K562 (cell line): Measurements from ENCODE around the gene RAD54L. TPM values are rescaled to one million over a fixed set of nuclear protein-coding genes. Genes with fewer than 3 reads are reported as not detected.

Experiments used
- BACH1 ChIP-seq: fragments of 200-800 bp; sonication (Bioruptor generic); IDR thresholded peaks from 2 replicates; pipeline ENCODE4 v1.6.1; 2016; ENCODE audit warnings: missing genetic modification characterization, missing compliant biosample characterization
- CTBP1 ChIP-seq: fragments of 450-650 bp; IDR thresholded peaks from 2 replicates; pipeline ENCODE4 v1.6.1; 2016; ENCODE audit warnings: borderline replicate concordance
- ETS2 ChIP-seq: IDR thresholded peaks from 2 replicates; pipeline ENCODE4 v1.6.1; 2016; ENCODE audit warnings: borderline replicate concordance, missing genetic modification characterization, mild to moderate bottlenecking, moderate library complexity, missing compliant biosample characterization; ENCODE audit not compliant: poor library complexity, severe bottlenecking
- ILF3 ChIP-seq: fragments of 450-650 bp; IDR thresholded peaks from 2 replicates; pipeline ENCODE4 v1.6.1; 2018; ENCODE audit warnings: antibody characterized with exemption, mild to moderate bottlenecking, moderate library complexity, borderline replicate concordance
- ILK ChIP-seq: fragments of 450-650 bp; IDR thresholded peaks from 2 replicates; pipeline ENCODE4 v1.6.1; 2016; ENCODE audit warnings: missing genetic modification characterization, low read depth, mild to moderate bottlenecking, missing compliant biosample characterization, moderate library complexity, borderline replicate concordance
- PRPF4 ChIP-seq: fragments of 200-400 bp; formaldehyde crosslinking; IDR thresholded peaks from one replicate; pipeline ENCODE4 v1.6.1; 2017; ENCODE audit warnings: low read length, low read depth, mild to moderate bottlenecking; ENCODE audit not compliant: insufficient read depth, poor library complexity, severe bottlenecking
- RAD21 ChIP-seq, 2 experiments: fragments of 250-450 bp in 1 of 2; fragments of 450-650 bp in 1 of 2; sonication (Bioruptor Pico) in 1 of 2; formaldehyde crosslinking in 1 of 2; IDR thresholded peaks in 1 of 2; conservative IDR thresholded peaks in 1 of 2; 2 replicates each; pipeline versions ENCODE4 v1.4.0 to v1.8.0; 2020 to 2022; ENCODE audit warnings: mild to moderate bottlenecking in 2 of 2, moderate library complexity in 1 of 2
- XRCC4 ChIP-seq: IDR thresholded peaks from one replicate; pipeline ENCODE4 v1.6.1; 2011; ENCODE audit not compliant: insufficient read depth, insufficient read length; ENCODE audit errors: extremely low read depth
- ZNF23 ChIP-seq: fragments of 250-450 bp; sonication (Bioruptor Pico); IDR thresholded peaks from 2 replicates; pipeline ENCODE4 v1.4.0; 2020; ENCODE audit warnings: mild to moderate bottlenecking
- ZNF586 ChIP-seq: fragments of 450-650 bp; formaldehyde crosslinking; conservative IDR thresholded peaks from 2 replicates; pipeline ENCODE4 v1.4.0; 2020; ENCODE audit warnings: mild to moderate bottlenecking, moderate library complexity
- ZNF785 ChIP-seq: fragments of 250-450 bp; sonication (Bioruptor Pico); IDR thresholded peaks from 2 replicates; pipeline ENCODE4 v1.4.0; 2020; ENCODE audit warnings: mild to moderate bottlenecking
- polyA plus RNA-seq, 8 experiments: library from polyadenylated mRNA; depleted of rRNA in 4 of 8; stranded (reverse) in 5 of 8; unstranded in 3 of 8; fragments of >200 nt; fragmentation: Nextera tagmentation in 2 of 8; fragmentation: Illumina TruSeq in 1 of 8; extraction: Ambion mirVana in 2 of 8; extraction: Trizol in 1 of 8; gene quantifications; 2 replicates each; pipeline versions ENCODE4 v1.2.1 to v1.2.3, GENCODE V29; 2011 to 2014; ENCODE audit warnings: inconsistent platforms in 1 of 8, missing spikeins in 1 of 8
- total RNA-seq, 7 experiments: library from RNA; depleted of rRNA in 6 of 7; stranded (reverse); fragments of >200 nt in 6 of 7; fragmentation: Illumina TruSeq in 2 of 7; extraction: Trizol in 2 of 7; gene quantifications; 2 replicates each; pipeline versions ENCODE4 v1.2.1 to v1.2.3, GENCODE V29; 2011 to 2021; ENCODE audit warnings: low replicate concordance in 1 of 7
- TF ChIP-seq, protein P1 (sequence below): fragments of 450-650 bp; IDR thresholded peaks from one replicate; pipeline ENCODE4 v1.6.1; 2018; ENCODE audit warnings: mild to moderate bottlenecking, moderate library complexity; ENCODE audit not compliant: partially characterized antibody
- TF ChIP-seq, protein P2 (sequence below): fragments of 250-450 bp; sonication (Bioruptor Pico); IDR thresholded peaks from 2 replicates; pipeline ENCODE4 v1.5.0; 2021; ENCODE audit warnings: mild to moderate bottlenecking, moderate library complexity
- TF ChIP-seq, protein P3 (sequence below): fragments of 250-450 bp; sonication (Bioruptor Pico); IDR thresholded peaks from 2 replicates; pipeline ENCODE4 v1.8.0; 2022; ENCODE audit warnings: inconsistent platforms, mild to moderate bottlenecking, moderate library complexity, borderline replicate concordance
- TF ChIP-seq, protein P4 (sequence below): fragments of 450-650 bp; IDR thresholded peaks from 2 replicates; pipeline ENCODE4 v1.6.1; 2017; ENCODE audit warnings: antibody characterized with exemption

RAD54L gene
- total and polyA plus RNA-seq, 9 of the 15 experiments (the other 6 are each of a cell fraction or from before 2014, with no cell fraction given), result 17.9 to 92.3 (median 37.5) TPM

DNA sequence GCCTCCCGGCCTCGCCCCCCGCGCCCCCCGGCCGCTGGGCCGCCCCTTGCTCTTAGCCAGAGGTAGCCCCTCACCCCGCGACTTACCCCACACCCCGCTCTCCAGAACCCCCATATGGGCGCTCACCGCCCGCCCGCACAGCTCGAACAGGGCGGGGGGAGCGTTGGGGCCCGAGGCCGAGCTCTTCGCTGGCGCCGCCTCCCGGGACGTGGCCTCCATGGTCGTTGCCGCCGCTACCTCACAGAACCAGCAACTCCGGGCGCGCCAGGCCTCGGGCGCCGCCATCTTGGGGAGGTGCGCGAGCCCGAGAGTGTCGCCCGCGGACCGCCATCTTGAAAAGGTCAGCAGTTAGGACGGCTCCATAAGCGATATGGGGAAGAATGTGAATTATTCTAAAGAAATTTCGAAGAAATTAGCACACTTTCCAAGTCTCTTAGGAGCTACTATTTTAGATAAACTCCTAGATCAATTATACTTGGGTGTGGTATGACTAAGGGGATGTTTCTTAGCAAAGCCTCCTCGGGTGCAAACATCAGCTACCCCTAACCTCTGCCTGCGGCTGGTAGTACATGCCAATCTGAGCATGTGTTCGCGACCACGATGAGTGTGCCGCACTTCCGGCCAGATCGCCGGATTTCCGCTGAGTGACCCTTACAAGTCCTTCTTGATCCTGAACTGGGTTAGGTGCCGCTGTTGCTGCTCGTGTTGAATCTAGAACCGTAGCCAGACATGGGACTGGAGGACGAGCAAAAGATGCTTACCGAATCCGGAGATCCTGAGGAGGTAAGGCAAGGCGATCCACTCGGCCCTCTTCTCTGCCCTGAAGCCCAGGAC, 55.7 kb downstream of the RAD54L start, which contains the start of the genes LRRC41 and UQCRH (continued):
- no peak for TF ChIP-seq ETS2 (tag)
- TF ChIP-seq BACH1 (tag), result peak; percentile 83; the same call in 1 of the 2 replicates
- no peak for TF ChIP-seq XRCC4
- TF ChIP-seq, protein P1, sequence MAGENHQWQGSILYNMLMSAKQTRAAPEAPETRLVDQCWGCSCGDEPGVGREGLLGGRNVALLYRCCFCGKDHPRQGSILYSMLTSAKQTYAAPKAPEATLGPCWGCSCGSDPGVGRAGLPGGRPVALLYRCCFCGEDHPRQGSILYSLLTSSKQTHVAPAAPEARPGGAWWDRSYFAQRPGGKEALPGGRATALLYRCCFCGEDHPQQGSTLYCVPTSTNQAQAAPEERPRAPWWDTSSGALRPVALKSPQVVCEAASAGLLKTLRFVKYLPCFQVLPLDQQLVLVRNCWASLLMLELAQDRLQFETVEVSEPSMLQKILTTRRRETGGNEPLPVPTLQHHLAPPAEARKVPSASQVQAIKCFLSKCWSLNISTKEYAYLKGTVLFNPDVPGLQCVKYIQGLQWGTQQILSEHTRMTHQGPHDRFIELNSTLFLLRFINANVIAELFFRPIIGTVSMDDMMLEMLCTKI, result no peak
- TF ChIP-seq, protein P2, sequence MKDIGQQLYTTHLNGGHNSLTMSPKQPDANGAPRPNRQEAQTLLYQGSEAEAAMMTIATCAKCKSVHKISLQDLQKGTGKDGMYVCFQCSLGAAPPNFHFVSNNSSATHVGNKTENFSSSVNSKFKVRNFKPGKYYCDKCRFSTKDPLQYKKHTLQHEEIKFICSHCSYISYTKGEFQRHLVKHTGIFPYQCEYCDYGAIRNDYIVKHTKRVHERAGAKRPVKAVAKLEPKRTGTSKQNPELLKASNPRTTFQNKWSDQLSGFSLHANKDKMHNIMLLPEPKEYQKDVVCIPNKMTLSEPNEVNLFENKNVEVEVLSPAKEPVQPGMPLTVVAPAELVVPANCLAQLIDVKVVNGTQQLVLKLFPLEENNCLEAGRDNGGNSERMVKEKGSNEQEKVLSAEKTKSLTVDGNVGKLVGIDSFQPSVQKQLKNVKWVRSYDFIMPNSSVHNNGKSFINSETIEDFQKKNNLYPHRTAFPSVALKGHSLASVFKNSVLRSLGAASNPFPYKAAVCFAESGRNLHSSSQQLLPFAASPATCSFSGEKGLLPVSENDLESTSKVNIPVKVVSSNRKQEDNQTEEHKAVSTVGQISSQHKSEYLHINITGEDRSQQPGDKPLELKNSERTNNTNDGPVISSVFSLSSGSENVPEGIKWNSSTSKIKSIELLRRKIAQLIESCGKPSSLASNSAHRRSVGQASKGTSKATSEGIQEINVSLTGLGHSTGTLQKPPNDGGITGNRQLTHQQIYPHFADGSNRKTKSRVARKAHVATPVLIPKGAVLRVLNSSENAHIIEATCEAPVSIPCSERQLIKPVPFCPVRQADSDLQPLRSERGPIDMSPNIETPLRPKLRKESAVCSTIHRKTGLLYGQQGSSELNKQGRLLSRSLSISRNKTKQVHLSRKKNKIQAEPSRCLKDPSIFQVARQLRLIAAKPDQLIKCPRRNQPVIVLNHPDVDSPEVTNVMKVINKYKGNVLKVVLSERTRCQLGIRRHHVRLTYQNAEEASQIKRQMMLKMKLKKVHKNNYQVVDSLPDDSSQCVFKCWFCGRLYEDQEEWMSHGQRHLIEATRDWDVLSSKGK (CRISPR knock-in tag), result no peak
- 0 out of 4 replicates have a peak, but pooled peaks of 1 of the 2 experiments have one; percentile 2 for TF ChIP-seq RAD21 (CRISPR knock-in tag; conservative IDR thresholded peaks at IDR 0.05 in 1 of 2, IDR thresholded peaks at IDR 0.05 in 1 of 2)
- TF ChIP-seq, protein P3, sequence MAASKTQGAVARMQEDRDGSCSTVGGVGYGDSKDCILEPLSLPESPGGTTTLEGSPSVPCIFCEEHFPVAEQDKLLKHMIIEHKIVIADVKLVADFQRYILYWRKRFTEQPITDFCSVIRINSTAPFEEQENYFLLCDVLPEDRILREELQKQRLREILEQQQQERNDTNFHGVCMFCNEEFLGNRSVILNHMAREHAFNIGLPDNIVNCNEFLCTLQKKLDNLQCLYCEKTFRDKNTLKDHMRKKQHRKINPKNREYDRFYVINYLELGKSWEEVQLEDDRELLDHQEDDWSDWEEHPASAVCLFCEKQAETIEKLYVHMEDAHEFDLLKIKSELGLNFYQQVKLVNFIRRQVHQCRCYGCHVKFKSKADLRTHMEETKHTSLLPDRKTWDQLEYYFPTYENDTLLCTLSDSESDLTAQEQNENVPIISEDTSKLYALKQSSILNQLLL (CRISPR knock-in tag), result no peak
- no peak for TF ChIP-seq ZNF23
- TF ChIP-seq ZNF586, result no peak
- TF ChIP-seq ILK (tag), result no peak
- no peak for TF ChIP-seq ILF3
- peak; percentile 57; the same call in 1 of the 2 replicates for TF ChIP-seq CTBP1
- TF ChIP-seq, protein P4, sequence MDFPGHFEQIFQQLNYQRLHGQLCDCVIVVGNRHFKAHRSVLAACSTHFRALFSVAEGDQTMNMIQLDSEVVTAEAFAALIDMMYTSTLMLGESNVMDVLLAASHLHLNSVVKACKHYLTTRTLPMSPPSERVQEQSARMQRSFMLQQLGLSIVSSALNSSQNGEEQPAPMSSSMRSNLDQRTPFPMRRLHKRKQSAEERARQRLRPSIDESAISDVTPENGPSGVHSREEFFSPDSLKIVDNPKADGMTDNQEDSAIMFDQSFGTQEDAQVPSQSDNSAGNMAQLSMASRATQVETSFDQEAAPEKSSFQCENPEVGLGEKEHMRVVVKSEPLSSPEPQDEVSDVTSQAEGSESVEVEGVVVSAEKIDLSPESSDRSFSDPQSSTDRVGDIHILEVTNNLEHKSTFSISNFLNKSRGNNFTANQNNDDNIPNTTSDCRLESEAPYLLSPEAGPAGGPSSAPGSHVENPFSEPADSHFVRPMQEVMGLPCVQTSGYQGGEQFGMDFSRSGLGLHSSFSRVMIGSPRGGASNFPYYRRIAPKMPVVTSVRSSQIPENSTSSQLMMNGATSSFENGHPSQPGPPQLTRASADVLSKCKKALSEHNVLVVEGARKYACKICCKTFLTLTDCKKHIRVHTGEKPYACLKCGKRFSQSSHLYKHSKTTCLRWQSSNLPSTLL, result no peak
- TF ChIP-seq ZNF785 (CRISPR knock-in tag), result no peak
- peak; percentile 38 for TF ChIP-seq PRPF4
